GM10248 (cell line): ENCODE measurements around the gene ISCU.

Experiments
- CTCF ChIA-PET: fragments of 300-600 bp; sonication (Branson Sonifier 250); formaldehyde crosslinking; extraction: SDS; loops from one replicate; lab custom pipeline; 2021; ENCODE audit warnings: antibody characterized with exemption; lab: Yijun Ruan, JAX
- POLR2A ChIA-PET: fragments of 350-650 bp; sonication (Branson Sonifier 250); formaldehyde crosslinking; extraction: SDS; loops from one replicate; lab custom pipeline; 2020; ENCODE audit warnings: antibody characterized with exemption; lab: Yijun Ruan, JAX
- DNase-seq: peaks from one replicate; pipeline ENCODE4 v3.0.0; 2012; ENCODE audit errors: extremely low spot score
- TF ChIP-seq, protein P1 (sequence below): IDR thresholded peaks from 2 replicates; pipeline ENCODE4 v1.5.1; 2012; ENCODE audit warnings: mild to moderate bottlenecking, low read depth; ENCODE audit errors: extremely low read depth, missing control alignments, control extremely low read depth

The ISCU gene

DNA sequence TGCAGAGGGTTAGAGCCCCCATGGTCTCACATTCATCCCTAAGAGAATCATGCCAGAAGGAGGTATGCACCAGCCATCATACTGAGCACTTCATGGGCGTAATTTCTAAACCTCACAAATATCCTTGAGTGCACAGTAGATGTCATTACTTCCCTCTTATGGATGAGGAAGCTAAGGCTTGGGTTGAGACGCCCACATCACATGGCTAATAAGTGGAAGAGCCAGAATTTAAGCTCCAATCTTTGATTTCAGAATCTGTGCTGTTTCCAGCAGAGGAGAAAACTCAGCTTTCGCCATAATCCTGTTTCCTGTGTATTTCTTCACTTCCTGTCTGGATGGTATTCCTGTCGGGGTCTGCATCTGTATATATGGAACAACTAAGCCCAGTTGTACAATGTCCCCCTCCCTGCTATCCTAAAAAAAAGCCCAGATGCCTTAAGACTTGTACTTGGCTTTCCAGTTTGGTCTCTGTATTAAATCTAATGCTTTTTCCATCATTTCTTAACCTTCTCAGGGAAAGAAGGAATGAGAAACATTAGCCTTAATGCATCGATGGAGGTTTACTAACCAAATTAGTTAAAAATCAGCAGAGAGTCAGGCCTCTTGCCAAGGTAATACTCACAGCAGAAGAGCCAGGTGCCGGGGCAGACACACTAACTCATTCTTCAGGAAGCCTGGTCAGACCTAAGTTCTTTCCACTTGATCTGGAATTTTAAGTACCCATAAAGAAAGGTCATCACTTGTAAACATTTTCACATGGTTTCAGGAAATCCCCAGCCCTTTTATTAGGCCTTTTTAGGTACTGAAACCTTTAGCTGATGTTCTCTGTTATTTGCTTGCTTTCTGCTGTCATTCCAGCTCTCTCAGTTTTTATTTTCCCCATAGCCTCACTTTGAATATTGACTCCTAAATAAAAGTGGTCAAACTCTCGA is 5.3 kb downstream of the ISCU start:
- ChIA-PET POLR2A (interaction anchor here (0.5 to 2.4 kb wide), 4 partner anchors 50 to 68 kb away, joined by 3 to 12 read pairs (median 4); no protein-coding TSS in a partner anchor), CTCF (interaction anchor here (1.0 to 22.9 kb wide), 11 partner anchors 9 to 525 kb away, joined by 3 to 543 read pairs (median 7); partner anchors contain the start of genes ALKBH2 and SELPLG)
- no peak for DNase-seq
- TF ChIP-seq, protein P1, sequence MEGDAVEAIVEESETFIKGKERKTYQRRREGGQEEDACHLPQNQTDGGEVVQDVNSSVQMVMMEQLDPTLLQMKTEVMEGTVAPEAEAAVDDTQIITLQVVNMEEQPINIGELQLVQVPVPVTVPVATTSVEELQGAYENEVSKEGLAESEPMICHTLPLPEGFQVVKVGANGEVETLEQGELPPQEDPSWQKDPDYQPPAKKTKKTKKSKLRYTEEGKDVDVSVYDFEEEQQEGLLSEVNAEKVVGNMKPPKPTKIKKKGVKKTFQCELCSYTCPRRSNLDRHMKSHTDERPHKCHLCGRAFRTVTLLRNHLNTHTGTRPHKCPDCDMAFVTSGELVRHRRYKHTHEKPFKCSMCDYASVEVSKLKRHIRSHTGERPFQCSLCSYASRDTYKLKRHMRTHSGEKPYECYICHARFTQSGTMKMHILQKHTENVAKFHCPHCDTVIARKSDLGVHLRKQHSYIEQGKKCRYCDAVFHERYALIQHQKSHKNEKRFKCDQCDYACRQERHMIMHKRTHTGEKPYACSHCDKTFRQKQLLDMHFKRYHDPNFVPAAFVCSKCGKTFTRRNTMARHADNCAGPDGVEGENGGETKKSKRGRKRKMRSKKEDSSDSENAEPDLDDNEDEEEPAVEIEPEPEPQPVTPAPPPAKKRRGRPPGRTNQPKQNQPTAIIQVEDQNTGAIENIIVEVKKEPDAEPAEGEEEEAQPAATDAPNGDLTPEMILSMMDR = no peak

DNA sequence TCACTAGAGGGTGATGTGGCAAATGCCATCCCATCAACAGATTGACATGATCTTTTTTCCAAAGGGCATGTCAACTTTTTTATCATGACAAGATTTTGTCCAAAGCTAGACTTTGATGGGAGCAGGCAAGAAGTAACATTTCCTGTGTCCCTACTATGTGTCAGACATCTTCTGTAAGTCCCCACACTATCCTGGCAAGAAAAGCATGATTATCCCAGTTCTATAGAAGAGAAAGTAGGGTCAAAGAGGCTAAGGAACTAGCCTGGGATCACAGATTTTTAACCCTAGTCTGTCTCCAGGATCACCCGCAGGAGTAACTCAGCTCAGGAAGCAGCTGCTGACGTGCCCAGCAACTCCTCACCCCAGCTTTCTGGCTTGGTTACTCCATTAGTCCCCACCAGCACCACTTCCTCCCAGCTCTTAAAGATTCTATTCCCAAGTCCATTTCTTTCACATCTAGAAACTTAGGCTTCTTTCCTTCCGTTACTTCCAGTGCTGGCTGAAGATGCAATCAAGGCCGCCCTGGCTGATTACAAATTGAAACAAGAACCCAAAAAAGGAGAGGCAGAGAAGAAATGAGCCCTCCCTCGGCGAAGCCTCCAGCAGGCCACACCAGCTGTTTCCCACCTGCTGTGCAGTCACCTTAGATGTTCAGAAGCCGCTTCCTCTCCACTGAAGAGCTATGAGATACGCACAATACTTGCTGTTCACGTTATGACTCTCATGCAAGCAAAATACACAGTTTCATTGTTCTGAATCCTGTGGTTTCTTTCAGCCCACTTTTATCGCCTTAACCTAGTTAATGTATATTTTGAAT is 6.2 kb downstream of the ISCU start:
- ChIA-PET CTCF (interaction anchor here (1.2 to 22.9 kb wide), 11 partner anchors 8 to 382 kb away, joined by 3 to 543 read pairs (median 6); no protein-coding TSS in a partner anchor), POLR2A (interaction anchor here (0.8 to 2.4 kb wide), 3 partner anchors 49 to 66 kb away, joined by 3 to 12 read pairs (median 4); no protein-coding TSS in a partner anchor)
- peak; percentile 78 for DNase-seq
- TF ChIP-seq, protein P1 = no peak

DNA sequence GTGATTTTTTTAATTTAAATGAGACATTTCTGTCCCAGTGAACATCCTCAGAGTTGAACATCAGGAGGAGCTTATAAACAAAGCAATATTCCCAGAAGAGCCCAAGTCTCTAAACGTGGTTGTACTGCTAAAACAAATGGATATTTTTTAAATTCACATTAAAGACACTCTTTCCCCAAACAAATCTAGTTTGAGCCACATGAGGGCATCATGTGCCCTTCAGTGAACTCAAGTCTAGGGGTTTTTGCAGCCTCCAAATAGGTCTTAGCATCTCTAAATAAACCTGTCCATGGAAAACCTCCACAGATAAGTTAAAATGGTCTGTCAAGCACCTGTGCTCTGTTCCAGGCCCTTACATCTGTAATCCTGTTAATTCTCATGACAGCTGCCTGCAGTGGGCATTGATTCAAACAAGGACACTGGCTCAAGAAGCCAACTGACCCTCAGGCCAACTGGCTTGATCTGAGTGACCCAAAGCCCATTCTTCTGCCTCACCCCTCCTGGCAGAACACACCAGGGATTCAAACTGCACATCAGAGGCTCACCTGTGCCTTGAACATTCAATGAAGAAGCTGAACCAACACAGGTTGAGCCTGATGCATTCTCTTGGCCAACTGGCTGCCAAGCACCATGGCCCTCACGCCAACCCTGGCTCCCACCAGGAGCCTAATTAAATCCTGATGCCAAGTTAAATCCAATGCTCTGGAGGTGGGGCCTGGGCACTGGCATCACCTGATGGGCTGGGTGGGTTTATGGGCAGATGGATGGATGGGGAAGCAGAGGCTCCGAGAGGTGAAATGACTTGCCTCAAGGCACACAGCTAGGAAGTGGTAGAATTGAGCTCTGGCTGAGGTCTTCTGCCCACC is 8.6 kb downstream of the ISCU start:
- no peak for DNase-seq
- TF ChIP-seq, protein P1 = peak; percentile 40
- ChIA-PET POLR2A (interaction anchor here (3.2 kb wide), 1 partner anchor 46 kb away, joined by 16 read pairs; no protein-coding TSS in a partner anchor), CTCF (interaction anchor here (1.0 to 22.9 kb wide), 11 partner anchors 9 to 233 kb away, joined by 3 to 543 read pairs (median 3); partner anchors contain the start of gene SELPLG)

DNA sequence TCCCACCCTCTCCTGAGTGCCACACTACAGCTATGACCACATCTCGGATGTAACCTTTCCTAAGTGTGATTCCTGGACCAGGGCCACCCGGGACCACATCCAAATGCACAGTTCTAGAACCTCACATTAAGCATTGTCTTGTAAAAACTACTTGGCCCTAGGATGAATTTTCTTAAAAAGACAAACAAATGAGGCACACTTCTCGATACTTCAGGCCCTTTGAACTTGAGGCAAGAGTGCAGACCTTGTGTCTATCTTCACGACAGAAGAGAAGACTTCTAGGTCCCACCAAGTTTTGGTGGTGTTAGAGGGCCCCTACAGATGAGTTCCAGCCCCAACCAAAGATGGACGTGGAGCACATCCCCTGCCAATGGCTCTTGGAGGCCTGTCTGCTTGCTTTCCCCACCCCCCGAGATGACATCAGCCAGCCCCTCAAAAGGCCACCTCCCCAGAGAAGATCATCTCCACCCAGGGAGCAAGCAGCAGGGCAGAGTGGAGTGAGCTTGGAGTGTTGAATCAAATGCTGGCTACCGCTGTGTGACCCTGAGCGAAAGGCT is 9.3 kb downstream of the ISCU start:
- CTCF ChIA-PET = interaction anchor here (0.9 to 22.9 kb wide), 13 partner anchors 7 to 379 kb away, joined by 3 to 543 read pairs (median 4); partner anchors contain the start of gene SELPLG
- TF ChIP-seq, protein P1 = no peak
- POLR2A ChIA-PET = interaction anchor here (3.2 kb wide), 1 partner anchor 46 kb away, joined by 16 read pairs; no protein-coding TSS in a partner anchor
- no peak for DNase-seq

DNA sequence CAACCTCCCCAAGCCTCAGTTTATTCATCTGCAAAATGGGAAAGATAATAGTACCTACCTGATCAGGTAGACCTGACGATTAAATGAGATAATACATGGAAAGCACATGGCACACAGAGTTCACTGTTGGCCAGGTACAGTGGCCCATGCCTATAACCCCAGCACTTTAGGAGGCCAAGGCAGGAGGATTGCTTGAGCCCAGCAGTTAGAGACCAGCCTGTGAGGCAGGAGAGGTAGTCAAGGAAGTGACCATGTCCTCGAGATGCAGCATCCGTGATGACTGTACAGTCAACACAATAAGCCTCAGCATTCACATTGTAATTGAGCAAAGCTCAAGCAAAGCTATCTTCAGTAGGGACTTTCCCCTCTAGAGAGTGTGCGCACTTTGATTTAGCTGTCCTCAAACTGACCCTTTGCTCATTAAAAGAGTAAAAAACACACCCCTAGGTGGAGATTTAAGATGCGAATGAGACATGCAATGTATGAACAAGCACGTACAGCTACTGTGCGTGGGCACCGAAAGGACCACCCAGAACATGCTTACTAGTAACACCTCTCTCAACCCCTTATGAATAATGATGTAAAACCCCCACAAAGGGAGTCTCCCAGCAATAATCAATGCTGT is 9.9 kb downstream of the ISCU start:
- TF ChIP-seq, protein P1 = no peak
- DNase-seq = no peak
- POLR2A ChIA-PET = interaction anchor here (3.2 kb wide), 1 partner anchor 45 kb away, joined by 16 read pairs; no protein-coding TSS in a partner anchor
- CTCF ChIA-PET = interaction anchor here (0.8 to 22.9 kb wide), 15 partner anchors 8 to 379 kb away, joined by 3 to 543 read pairs (median 4); partner anchors contain the start of genes ISCU and SART3
